ENCODE measurements around the gene MTX2.

MTX2 gene

GRCh38 chr2:176269319-176270099 is at the start of gene MTX2:
MTX2 (plus strand) TSS chr2:176269442; CDS start chr2:176269630, 188 bp downstream.
- peak; percentile 60 for DNase-seq (ENCODE audit: low read depth in 1 of 2, low spot score in 1 of 2)

GRCh38 chr2:176227874-176228273 is 41.4 kb upstream of the MTX2 start:
- DNase-seq (ENCODE audit: low read depth in 1 of 2, low spot score in 1 of 2) = no peak

DNA sequence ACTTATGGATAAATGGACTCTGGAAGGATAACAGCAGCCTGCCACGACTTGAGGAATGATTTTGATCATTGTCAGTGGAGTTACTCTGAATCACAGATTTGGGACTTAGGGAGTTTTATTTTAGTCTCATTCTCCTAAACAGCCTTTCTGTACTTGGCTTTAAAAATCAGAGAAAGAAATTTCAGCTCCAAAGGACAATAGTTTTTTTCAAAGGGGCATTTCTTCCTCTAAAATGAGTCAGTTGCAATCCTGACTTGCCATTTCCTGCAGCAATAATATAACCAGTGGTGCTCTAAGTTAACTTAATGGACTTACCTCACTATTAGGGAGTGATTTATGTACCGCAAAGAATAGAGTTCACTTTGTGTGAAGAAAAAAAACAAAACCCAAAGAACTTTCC is 35.1 kb upstream of the MTX2 start:
- no peak for DNase-seq (ENCODE audit: low read depth in 1 of 2, low spot score in 1 of 2)

DNA sequence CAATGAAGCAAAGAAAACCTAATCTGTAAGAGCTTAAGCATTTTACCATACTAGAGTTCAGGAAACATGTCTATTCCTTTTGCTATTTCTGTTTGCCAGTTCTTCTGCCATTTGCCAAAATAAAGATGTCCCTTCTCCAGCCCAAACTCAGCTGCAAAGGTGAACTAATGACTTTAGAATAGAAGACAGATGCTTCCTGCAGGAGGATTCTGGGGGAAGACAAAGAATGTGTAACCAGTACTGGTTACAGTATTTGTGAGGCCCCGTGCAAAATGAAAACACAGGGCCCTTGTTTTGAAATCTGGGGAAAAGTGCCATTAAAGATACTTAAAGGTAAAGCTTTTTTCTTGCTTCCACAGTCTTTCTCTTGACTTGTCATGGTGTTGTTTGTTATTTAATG is 34.3 kb upstream of the MTX2 start:
- DNase-seq (ENCODE audit: low read depth in 1 of 2, low spot score in 1 of 2) = no peak

- DNase-seq (ENCODE audit: low read depth in 1 of 2, low spot score in 1 of 2) = no peak
Measured at GRCh38 chr2:176237456-176237855, 31.8 kb upstream of the MTX2 start.

- DNase-seq (ENCODE audit: low read depth in 1 of 2, low spot score in 1 of 2) = no peak
Measured at GRCh38 chr2:176239031-176239430, 30.2 kb upstream of the MTX2 start.

DNA sequence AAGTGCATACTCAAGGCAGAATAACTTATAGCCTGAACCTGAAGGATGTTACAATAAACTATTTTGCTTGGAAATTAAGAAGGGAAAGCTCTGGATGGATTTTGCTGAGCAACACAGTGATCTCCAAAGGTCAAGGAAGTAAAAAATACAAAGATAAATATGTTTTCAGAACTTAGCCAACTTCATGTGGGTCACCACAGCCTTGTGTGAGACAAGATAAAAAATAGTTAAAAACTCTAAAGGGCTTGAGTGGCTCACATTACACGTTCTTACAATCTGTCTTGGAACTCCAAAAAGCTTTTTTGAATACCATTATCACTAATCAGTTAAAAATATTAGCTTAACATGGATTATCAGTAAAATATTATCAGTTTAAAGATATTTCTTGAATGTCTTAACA is 28.9 kb upstream of the MTX2 start:
- DNase-seq (ENCODE audit: low read depth in 1 of 2, low spot score in 1 of 2) = no peak

DNA sequence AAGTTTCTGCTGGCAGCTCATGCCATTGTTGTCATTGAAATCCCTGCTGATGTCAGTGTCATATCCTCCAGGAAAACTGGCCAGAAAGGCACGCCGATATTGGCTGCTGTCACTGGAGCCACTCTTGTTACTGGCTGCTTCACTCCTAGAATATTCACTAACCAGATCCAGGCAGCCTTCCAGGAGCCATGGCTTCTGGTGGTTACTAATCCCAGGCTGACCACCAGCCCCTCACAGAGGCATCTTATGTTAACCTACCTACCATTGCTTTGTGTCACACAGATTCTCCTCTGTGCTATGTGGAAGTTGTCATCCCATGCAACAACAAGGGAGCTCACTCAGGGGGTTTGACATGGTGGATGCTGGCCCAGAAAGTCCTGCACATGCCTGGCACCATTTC is 27.0 kb upstream of the MTX2 start:
- no peak for DNase-seq (ENCODE audit: low read depth in 1 of 2, low spot score in 1 of 2)

DNA sequence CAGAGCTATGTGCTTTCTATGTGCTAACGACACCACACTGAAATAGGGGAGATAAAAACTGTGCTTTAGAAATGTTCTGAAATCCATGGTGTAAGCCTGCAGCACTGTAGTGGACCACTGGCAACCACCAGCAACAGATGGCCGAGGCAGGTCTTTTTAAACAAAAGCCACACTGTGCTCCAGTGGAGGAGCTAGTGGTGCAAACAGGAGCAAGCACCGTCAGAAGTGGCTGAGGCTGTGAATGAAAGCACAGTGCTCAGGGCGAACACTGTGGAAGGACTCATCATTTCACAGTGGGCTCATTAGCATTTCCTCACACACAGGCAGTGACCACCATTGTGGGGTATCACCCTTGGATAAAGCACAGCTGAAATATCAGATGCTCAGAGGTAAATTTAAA is 22.9 kb upstream of the MTX2 start:
- no peak for DNase-seq (ENCODE audit: low read depth in 1 of 2, low spot score in 1 of 2)

- no peak for DNase-seq (ENCODE audit: low read depth in 1 of 2, low spot score in 1 of 2)
Measured at GRCh38 chr2:176247859-176248258, 21.4 kb upstream of the MTX2 start.

GRCh38 chr2:176251928-176252327 is 17.3 kb upstream of the MTX2 start:
- no peak for DNase-seq (ENCODE audit: low read depth in 1 of 2, low spot score in 1 of 2)

GRCh38 chr2:176260689-176261088 is 8.6 kb upstream of the MTX2 start:
- DNase-seq (ENCODE audit: low read depth in 1 of 2, low spot score in 1 of 2) = no peak

- no peak for DNase-seq (ENCODE audit: low read depth in 1 of 2, low spot score in 1 of 2)
Measured at GRCh38 chr2:176261136-176261535, 8.1 kb upstream of the MTX2 start.

DNA sequence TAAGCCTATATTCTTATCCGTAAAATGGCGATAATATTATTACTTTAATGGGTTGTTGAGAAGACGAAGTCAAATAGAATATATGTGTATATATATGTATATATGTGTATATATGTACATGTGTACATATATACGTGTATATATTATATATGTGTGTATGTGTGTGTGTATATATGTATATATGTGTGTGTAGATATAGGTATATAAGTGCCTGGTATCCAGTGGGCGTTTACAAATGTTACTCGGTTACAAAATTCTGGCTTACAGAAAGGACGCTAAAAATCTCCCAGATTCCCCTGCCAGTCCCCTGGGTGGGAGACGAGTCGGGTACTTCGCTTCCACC is 295 bp upstream of the MTX2 start:
- no peak for DNase-seq (ENCODE audit: low read depth in 1 of 2, low spot score in 1 of 2)

DNA sequence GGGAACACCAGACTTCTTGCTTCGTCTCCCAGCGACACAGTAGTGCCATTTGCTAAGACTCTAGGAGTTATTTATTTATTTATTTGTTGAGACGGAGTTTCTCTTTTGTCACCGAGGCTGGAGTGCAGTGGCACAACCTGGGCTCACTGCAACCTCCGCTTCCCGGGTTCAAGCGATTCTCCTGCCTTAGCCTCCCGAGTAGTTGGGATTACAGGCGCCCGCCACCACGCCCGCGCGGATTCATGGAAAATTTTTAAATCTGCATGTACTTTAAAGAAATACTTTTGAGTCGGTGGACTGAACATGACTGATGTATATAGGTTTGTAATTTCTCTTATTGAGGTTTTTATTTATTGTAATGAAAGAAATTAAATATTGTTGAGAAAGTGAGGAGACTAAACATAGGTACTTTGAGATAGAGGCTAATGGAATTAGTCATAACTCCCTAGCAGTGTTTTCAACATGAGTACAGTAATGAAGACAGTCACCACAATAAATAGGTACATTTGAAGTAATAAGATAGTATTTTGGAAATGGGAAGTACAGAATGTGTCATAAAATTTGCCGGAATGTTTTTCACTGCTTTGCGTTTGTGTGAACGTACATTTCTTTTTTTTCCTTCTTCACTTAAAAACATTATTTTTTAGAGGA is 983 bp downstream of the MTX2 start:
- no peak for DNase-seq (ENCODE audit: low read depth in 1 of 2, low spot score in 1 of 2)

DNA sequence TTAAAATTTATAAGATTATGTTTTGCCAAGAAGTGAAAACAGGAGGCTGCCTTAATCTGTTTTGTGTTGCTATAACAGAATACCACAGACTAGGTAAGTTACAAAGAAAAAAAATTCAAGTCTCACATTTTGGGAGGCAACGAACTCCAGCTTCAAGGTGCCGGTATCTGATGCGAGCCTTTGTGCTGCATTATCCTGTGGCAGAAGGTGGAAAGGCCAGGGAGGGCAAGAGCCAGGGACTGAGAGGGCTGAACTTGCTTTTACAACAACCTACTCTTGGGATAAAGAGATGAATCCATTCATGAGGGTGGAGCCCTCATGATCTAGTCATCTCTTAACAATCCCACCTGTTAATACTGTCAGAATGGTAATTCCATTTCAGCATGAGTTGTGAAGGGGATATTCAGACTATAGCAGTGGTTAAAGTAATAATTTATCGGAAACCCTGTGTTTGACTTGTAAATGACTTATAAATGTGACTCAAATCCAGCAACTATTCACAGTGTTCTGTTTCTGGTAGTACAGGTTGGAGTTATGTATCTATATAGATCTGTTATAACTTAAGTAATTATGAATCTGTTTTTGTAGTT is 3.7 kb downstream of the MTX2 start:
- no peak for DNase-seq (ENCODE audit: low read depth in 1 of 2, low spot score in 1 of 2)

DNA sequence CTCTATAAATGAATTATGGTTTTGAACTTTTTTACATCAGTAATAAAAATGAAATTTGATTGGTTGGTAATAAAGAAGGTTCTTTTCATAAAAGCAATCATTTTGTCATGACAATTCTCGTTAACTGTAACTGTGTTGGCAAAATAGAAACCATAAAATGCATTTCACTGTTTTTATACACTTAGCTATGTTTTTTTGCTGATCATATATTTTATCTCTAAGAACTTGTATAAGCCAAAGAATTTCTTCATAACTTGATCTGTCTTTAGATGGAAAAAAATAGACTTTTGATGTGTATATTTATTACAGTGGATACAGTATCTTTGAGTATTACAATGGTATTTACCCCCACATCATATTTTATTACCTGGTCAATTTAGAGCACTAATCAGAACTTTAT is 9.7 kb downstream of the MTX2 start:
- DNase-seq (ENCODE audit: low read depth in 1 of 2, low spot score in 1 of 2) = no peak

GRCh38 chr2:176280156-176280555 is 10.9 kb downstream of the MTX2 start:
- no peak for DNase-seq (ENCODE audit: low read depth in 1 of 2, low spot score in 1 of 2)

- no peak for DNase-seq (ENCODE audit: low read depth in 1 of 2, low spot score in 1 of 2)
Measured at GRCh38 chr2:176280867-176281658, 11.8 kb downstream of the MTX2 start.

DNA sequence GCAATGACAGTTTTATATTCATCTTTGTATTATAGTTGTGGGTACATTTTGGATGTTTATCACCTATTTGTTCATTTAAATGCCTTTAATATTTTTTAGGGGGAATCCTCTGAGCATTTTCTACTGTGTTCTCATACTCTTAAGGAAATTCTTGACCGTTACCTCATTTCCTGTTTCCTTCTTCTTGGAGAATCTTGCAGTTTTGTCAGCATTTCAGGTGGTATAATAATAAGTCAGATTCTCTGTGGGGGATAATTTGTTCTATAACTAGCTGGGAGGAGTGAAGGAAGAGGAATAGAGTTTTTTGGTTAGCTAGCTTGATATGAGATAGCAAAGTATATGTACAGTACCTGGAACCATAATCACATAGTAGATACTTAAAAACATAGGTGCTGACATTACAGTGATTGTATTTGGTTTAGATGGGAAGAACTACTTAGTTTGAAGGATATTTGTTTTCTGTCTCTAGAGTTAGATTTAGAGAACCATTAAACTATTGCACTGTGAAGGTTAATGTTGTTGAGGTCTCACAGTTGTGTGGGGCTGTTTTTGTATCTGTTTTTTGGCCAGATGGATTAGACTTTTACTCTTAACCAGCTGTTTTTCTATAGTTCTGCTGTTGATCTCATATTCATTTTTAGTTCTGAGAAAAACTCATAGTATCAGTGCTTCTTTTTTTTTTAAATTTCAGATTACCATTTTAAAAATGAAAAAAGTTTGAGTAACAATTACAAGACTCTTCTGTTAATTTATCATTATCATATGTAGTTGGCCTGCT is 14.2 kb downstream of the MTX2 start:
- DNase-seq (ENCODE audit: low read depth in 1 of 2, low spot score in 1 of 2) = no peak

DNA sequence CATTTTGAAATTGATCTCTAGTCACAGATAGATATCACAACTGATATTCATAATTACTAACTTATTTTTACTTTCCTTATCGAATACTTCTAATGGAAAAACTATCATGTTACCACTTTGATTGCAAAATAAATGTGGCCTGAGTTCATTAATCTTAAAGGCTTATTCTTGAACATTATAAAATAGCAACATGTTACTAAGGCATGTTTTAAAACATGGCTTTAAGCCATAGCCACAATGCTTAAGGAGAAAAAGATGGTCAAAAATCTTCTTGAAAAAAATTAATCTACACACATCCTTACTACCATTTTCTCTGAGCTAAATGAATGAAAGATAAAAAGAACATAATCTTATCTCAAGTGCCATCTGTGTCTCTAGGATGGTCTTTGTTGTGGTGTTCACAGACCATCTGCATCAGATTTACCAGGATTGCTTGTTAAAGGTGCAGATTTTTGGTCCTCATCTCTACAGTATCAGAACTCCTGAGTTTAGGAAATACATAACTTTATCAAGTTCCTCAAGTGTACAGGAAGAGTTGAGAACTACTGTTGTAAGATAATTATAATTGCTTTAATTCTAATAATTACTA is 15.3 kb downstream of the MTX2 start:
- no peak for DNase-seq (ENCODE audit: low read depth in 1 of 2, low spot score in 1 of 2)

Measured in activated CD4-positive, alpha-beta T cell treated with anti-CD3 and anti-CD28 coated beads, Interleukin-2, amount 50 U/mL, for 24 hours (primary cell).